ENCODE measurements around the gene TMEM147.
A peak's percentile ranks its signal among the peaks of the same experiment; 100 is the strongest.

The TMEM147 gene

GRCh38 chr19:35557539-35558399, 12.3 kb downstream of the TMEM147 start:
- DNase-seq (ENCODE audit: low spot score) = peak; percentile 78
- no peak for TF ChIP-seq CTCF (IDR thresholded peaks at IDR 0.05; ENCODE audit: borderline replicate concordance, control extremely low read depth, extremely low read depth, insufficient read depth, missing control alignments)
- in situ Hi-C loops (cut with MboI; ENCODE audit: low sequenced_read_pairs, unreplicated experiment) = no loop called here

GRCh38 chr19:35558400-35559280, 13.2 kb downstream of the TMEM147 start:
- DNase-seq (ENCODE audit: low spot score) = no peak
- no peak for TF ChIP-seq CTCF (IDR thresholded peaks at IDR 0.05; ENCODE audit: borderline replicate concordance, control extremely low read depth, extremely low read depth, insufficient read depth, missing control alignments)
- in situ Hi-C loops (cut with MboI; ENCODE audit: low sequenced_read_pairs, unreplicated experiment) = no loop called here

- no peak for TF ChIP-seq CTCF (IDR thresholded peaks at IDR 0.05; ENCODE audit: borderline replicate concordance, control extremely low read depth, extremely low read depth, insufficient read depth, missing control alignments)
- in situ Hi-C loops (cut with MboI; ENCODE audit: low sequenced_read_pairs, unreplicated experiment) = no loop called here
- peak; percentile 78 for DNase-seq (ENCODE audit: low spot score)
Observed at GRCh38 chr19:35559281-35559659, 13.8 kb downstream of the TMEM147 start.

GRCh38 chr19:35559781-35560180, 14.4 kb downstream of the TMEM147 start:
- in situ Hi-C loops (cut with MboI; ENCODE audit: low sequenced_read_pairs, unreplicated experiment) = no loop called here
- no peak for DNase-seq (ENCODE audit: low spot score)
- TF ChIP-seq CTCF (IDR thresholded peaks at IDR 0.05; ENCODE audit: borderline replicate concordance, control extremely low read depth, extremely low read depth, insufficient read depth, missing control alignments) = no peak

GRCh38 chr19:35560271-35560670, 14.8 kb downstream of the TMEM147 start:
- in situ Hi-C loops (cut with MboI; ENCODE audit: low sequenced_read_pairs, unreplicated experiment) = no loop called here
- TF ChIP-seq CTCF (IDR thresholded peaks at IDR 0.05; ENCODE audit: borderline replicate concordance, control extremely low read depth, extremely low read depth, insufficient read depth, missing control alignments) = no peak

GRCh38 chr19:35560677-35561076, 15.3 kb downstream of the TMEM147 start:
- in situ Hi-C loops (cut with MboI; ENCODE audit: low sequenced_read_pairs, unreplicated experiment) = no loop called here
- TF ChIP-seq CTCF (IDR thresholded peaks at IDR 0.05; ENCODE audit: borderline replicate concordance, control extremely low read depth, extremely low read depth, insufficient read depth, missing control alignments) = no peak
- DNase-seq (ENCODE audit: low spot score) = no peak

More at GRCh38 chr19:35560271-35560670, 14.8 kb downstream of the TMEM147 start:
- DNase-seq (ENCODE audit: low spot score) = no peak

Data from GM13976 (cell line).